Spleen (tissue), 11 donors: ENCODE measurements around the gene CCL28. TPM values are rescaled to one million over a fixed set of nuclear protein-coding genes. Genes with fewer than 3 reads are reported as not detected.

Experiments
- DNase-seq: peaks from one replicate; pipeline ENCODE4 v3.0.0-alpha.2; 2020
- H3K27ac ChIP-seq, 8 donors: fragments of 200-600 bp; sonication (generic) in 7 of 8; 1 replicate in 4 of 8; 2 replicates in 4 of 8; pipeline versions ENCODE4 v1.5.0 to v1.8.0; 2016 to 2021; ENCODE audit warnings: inconsistent platforms in 4 of 8, mild to moderate bottlenecking in 4 of 8, moderate library complexity in 1 of 8
- H3K27me3 ChIP-seq, 7 donors: fragments of 200-600 bp; sonication (generic) in 6 of 7; replicated peaks in 1 of 7; 1 replicate in 4 of 7; 2 replicates in 3 of 7; pipeline versions ENCODE4 v1.5.0 to v1.8.0; 2016 to 2021; ENCODE audit warnings: inconsistent platforms in 3 of 7, mild to moderate bottlenecking in 1 of 7
- H3K36me3 ChIP-seq, 6 donors: fragments of 200-600 bp; sonication (generic) in 5 of 6; 1 replicate in 4 of 6; 2 replicates in 2 of 6; pipeline versions ENCODE4 v1.5.0 to v1.8.0; 2016 to 2021; ENCODE audit warnings: inconsistent platforms in 2 of 6
- H3K4me1 ChIP-seq, 6 donors: fragments of 200-600 bp; sonication (generic) in 5 of 6; 1 replicate in 3 of 6; 2 replicates in 3 of 6; pipeline versions ENCODE4 v1.5.0 to v1.8.0; 2016 to 2021; ENCODE audit warnings: inconsistent platforms in 3 of 6
- H3K4me3 ChIP-seq, 8 donors: fragments of 200-600 bp; sonication (generic) in 7 of 8; 1 replicate in 4 of 8; 2 replicates in 4 of 8; pipeline versions ENCODE4 v1.5.0 to v1.8.0; 2016 to 2021; ENCODE audit warnings: inconsistent platforms in 4 of 8, mild to moderate bottlenecking in 4 of 8, moderate library complexity in 2 of 8
- H3K9me3 ChIP-seq, 8 donors: fragments of 200-600 bp; sonication (generic) in 7 of 8; 1 replicate in 4 of 8; 2 replicates in 4 of 8; pipeline versions ENCODE4 v1.5.0 to v1.8.0; 2016 to 2021; ENCODE audit warnings: inconsistent platforms in 4 of 8
- CTCF ChIP-seq, 11 experiments: fragments of 200-600 bp in 7 of 11; fragments of 450-650 bp in 4 of 11; sonication (generic) in 4 of 11; IDR thresholded peaks in 8 of 11; conservative IDR thresholded peaks in 3 of 11; 1 replicate in 7 of 11; 2 replicates in 4 of 11; pipeline versions ENCODE4 v1.4.0 to v1.8.0; 2016 to 2021; ENCODE audit warnings: antibody characterized with exemption in 11 of 11, inconsistent platforms in 4 of 11, mild to moderate bottlenecking in 1 of 11
- POLR2A ChIP-seq, 3 donors: fragments of 450-650 bp; IDR thresholded peaks; one replicate each; pipeline ENCODE4 v1.5.1; 2017; ENCODE audit warnings: antibody characterized with exemption in 3 of 3, mild to moderate bottlenecking in 1 of 3
- POLR2AphosphoS5 ChIP-seq, 3 donors: sonication (generic); formaldehyde crosslinking; IDR thresholded peaks; one replicate each; pipeline ENCODE4 v1.5.1; 2017; ENCODE audit warnings: antibody characterized with exemption in 3 of 3
- WGBS, 5 donors: extraction: QIAGEN DNeasy Blood & Tissue Kit in 3 of 5; methylation state at CpG; one replicate each; pipeline versions ENCODE4 v1.1.5 to v1.1.7; 2013 to 2018; 5-methylcytosine and 5-hydroxymethylcytosine counted together
- intact Hi-C: fragments of 100-400 bp; cut with DNase I; formaldehyde crosslinking; loops from one replicate; pipeline ENCODE4 v1.15.0; 2023; ENCODE audit warnings: low total_unique reads
- polyA plus RNA-seq, 3 donors: library from polyadenylated mRNA; stranded (reverse); fragments of 200-250 nt; gene quantifications; one replicate each; pipeline ENCODE4 v1.2.1, GENCODE V29; 2013
- total RNA-seq, 7 donors: library from RNA; depleted of rRNA in 3 of 7; stranded (reverse); fragments of >200 nt in 3 of 7; fragmentation: NEBNext Ultra II Directional in 4 of 7; extraction: Animal tissue kit (Norgen Biotek cat#: 25700) in 4 of 7; gene quantifications; one replicate each; pipeline versions ENCODE4 v1.1.0 to v1.2.1, GENCODE V29; 2016 to 2021
- donor health status: healthy with polysubstance abuse.
- donor health status: DM: no; HTN: no; CAD: no; lungs with moderate emphysema.
- donor health status: DM: no; HTN: no; CAD: no.
- donor health status: Bipolar disorder and iron deficiency.
- donor health status: healthy.
- donor health status: DM: no; HTN: no; CAD: no.
- donor health status: DM: yes; HTN: yes; CAD: no.

CCL28 gene
- total and polyA plus RNA-seq, 10 donors, result 3.7 to 17.1 (median 11.6) TPM

- Histone ChIP-seq H3K36me3 (no peaks in the 10 kb centered on the region), H3K27ac (no peak overlapping the region), H3K27me3 (peaks cover 0 to 11% (median 0%) of the 10 kb centered on the region in 7 donors), H3K4me1 (peaks cover 0 to 25% (median 16%) of the 10 kb centered on the region in 6 donors), H3K4me3 (no peak overlapping the region), H3K9me3 (no peaks in the 10 kb centered on the region)
- 79 to 92% (median 88%) methylated on average over 3 of the region's 3 CpGs for WGBS, 5 donors
- intact Hi-C loops, result no loop called here
- DNase-seq, result no peak
- TF ChIP-seq CTCF (IDR thresholded peaks at IDR 0.05 in 8 of 11, conservative IDR thresholded peaks at IDR 0.05 in 3 of 11) (no peak), POLR2A (IDR thresholded peaks at IDR 0.05) (no peak), POLR2AphosphoS5 (IDR thresholded peaks at IDR 0.05) (no peak)
Observed at GRCh38 chr5:43400082-43400481, 12.1 kb downstream of the CCL28 start.

- WGBS, 5 donors, result 1 to 4% (median 3%) methylated on average over 53 of the region's 53 CpGs
Observed at GRCh38 chr5:43396762-43397304, 15.4 kb downstream of the CCL28 start.

DNA sequence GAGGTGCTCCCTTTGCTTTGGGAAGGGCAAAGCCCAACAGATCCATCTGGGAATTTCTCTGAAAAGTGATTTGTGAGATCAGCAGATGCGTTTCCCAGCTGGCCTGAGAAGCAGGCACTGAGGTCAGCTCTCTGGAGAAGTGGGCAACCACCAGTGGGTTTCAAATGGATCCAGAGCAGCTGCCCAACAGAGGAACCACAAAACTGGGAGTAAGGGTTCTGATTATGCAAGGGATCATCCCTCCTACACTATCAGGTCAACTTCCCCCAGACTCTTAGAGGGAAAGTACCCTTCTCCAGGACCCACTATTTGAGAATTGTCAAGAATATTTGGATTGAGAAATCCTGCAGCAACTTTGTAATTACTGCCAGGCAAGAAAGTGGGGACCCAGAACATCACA, 21.7 kb downstream of the CCL28 start:
- H3K9me3 ChIP-seq, result no peaks in the 10 kb centered on the region
- H3K27me3 ChIP-seq, result no peaks in the 10 kb centered on the region
- peaks cover 0 to 23% (median 0%) of the 10 kb centered on the region in 6 donors for H3K36me3 ChIP-seq
- no peak overlapping the region for H3K27ac ChIP-seq
- WGBS, 5 donors, result 60 to 72% (median 67%) methylated on average over 1 of the region's 1 CpG
- TF ChIP-seq POLR2AphosphoS5 (IDR thresholded peaks at IDR 0.05), result no peak
- intact Hi-C loops, result loop anchor here (10.0 kb wide), 1 partner anchor 286 kb away; no protein-coding TSS in a partner anchor
- DNase-seq, result no peak
- no peak overlapping the region for H3K4me3 ChIP-seq
- peaks cover 0 to 13% (median 9%) of the 10 kb centered on the region in 6 donors for H3K4me1 ChIP-seq

More at GRCh38 chr5:43396762-43397304, 15.4 kb downstream of the CCL28 start:
- peak; percentile 92 for DNase-seq
- Histone ChIP-seq H3K9me3 (no peaks in the 10 kb centered on the region), H3K27me3 (peaks cover 0 to 6% (median 0%) of the 10 kb centered on the region in 7 donors), H3K27ac (peak overlapping the region; percentile 44 to 87 (median 82)), H3K4me3 (peak overlapping the region; percentile 45 to 79 (median 56)), H3K4me1 (peaks cover 0 to 25% (median 16%) of the 10 kb centered on the region in 6 donors), H3K36me3 (no peaks in the 10 kb centered on the region)
- TF ChIP-seq CTCF (IDR thresholded peaks at IDR 0.05 in 8 of 11, conservative IDR thresholded peaks at IDR 0.05 in 3 of 11) (no peak), POLR2A (IDR thresholded peaks at IDR 0.05) (no peak), POLR2AphosphoS5 (IDR thresholded peaks at IDR 0.05) (peak; percentile 77 to 87 (median 86))
- intact Hi-C loops, result loop anchor here (10.0 kb wide), 1 partner anchor 292 kb away; no protein-coding TSS in a partner anchor

DNA sequence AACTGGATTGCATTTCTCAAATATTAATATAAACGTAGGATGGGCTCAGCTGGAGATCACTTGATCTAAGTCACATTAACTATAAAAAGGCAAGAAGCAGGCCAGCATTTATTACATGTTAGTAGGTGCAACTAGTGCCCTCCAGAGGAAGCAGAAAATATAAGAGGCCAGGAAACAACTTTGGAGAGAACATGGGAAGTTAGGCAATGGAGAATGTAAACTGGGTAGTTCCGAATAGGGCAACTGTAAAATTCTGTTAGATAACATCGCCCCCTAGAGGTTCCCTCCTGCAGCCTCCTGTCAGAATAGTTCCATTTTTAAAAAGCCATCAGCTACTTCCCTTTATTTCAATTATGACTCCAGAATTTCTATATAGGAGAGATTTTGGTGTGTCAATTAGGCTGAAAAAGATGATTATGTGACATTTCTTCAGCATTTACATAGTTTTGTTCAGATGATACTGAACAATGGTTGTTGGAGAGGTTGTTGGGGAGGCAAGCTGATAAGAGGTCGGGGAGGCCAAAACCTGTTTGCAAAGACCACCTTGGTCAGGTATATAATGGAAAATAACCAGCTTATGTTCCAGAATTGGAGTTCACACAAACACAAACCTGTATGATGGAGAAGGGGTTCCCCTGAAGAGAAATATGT, 22.4 kb downstream of the CCL28 start:
- no peaks in the 10 kb centered on the region for H3K9me3 ChIP-seq
- H3K4me3 ChIP-seq, result no peak overlapping the region
- peak overlapping the region in 1 of 8 donors; percentile 3 for H3K27ac ChIP-seq
- intact Hi-C loops, result loop anchor here (10.0 kb wide), 2 partner anchors 165 to 285 kb away; no protein-coding TSS in a partner anchor
- TF ChIP-seq CTCF (IDR thresholded peaks at IDR 0.05 in 8 of 11, conservative IDR thresholded peaks at IDR 0.05 in 3 of 11) (peak; percentile 39 to 88 (median 80)), POLR2AphosphoS5 (IDR thresholded peaks at IDR 0.05) (no peak), POLR2A (IDR thresholded peaks at IDR 0.05) (no peak)
- H3K4me1 ChIP-seq, result peaks cover 0 to 12% (median 7%) of the 10 kb centered on the region in 6 donors
- peaks cover 0 to 23% (median 0%) of the 10 kb centered on the region in 6 donors for H3K36me3 ChIP-seq
- no peak for DNase-seq
- no peaks in the 10 kb centered on the region for H3K27me3 ChIP-seq
- 32 to 40% (median 38%) methylated on average over 4 of the region's 4 CpGs for WGBS, 5 donors
